ENCODE measurements around the gene PLCL1.

PLCL1 gene

DNA sequence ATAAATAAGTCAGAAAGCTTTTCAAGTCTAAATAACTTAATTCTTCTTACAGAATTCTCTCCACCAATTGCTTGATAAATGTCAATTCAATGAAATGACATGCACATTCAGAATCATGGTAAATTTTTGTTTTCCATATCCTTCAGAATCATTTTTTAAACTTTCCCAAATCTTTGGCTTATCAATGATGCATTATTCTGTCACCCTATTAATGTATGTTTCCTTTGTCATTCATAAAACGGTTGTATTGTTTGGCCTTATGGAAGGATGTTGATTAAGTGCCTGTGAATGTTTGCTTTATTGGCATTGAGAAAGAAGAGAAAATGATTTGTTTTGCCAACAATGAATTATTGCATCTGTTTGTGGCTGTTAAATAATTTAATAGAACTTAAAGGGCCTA, 260.9 kb downstream of the PLCL1 start:
- DNase-seq: no peak

DNA sequence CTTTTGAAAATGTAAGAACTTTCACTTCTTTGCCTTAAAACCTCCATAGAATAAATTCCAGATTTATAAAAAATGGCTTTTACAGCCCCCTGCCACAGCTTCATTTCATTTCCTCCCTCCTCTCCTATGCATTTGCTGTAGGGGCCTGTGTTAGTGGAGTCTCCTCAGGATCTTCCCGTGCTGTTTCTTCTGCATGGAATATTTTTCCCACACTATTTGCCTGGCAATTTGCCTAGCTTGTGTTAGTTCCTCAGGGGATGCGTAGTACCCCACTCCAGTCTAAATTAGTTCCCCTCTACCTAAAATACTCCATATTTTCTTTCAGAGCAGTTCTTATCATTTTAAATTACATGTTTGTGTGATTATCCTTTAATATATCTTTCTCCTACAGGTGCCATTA, 262.2 kb downstream of the PLCL1 start:
- DNase-seq: no peak

DNA sequence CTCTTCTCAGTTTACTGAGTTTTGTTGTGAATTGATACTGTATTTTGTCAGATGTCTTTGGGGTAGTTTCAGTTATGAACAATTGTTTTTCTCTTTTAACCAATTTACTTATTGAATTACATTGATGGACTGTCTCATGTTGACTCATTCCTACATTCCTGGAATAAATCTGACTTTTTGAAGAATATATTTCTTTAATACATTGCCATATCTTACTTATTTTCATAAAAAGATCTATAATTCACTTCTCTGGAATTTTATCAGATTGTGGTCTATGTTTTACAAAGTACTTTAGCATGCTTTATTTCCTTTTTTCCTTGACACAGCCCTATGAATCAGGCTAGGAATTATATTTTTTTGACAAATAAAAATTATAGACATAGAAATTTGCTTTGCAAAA, 268.3 kb downstream of the PLCL1 start:
- no peak for DNase-seq

- no peak for DNase-seq
Observed at GRCh38 chr2:198073253-198073652, 268.9 kb downstream of the PLCL1 start.

GRCh38 chr2:198077477-198077876, 273.1 kb downstream of the PLCL1 start:
- no peak for DNase-seq

DNA sequence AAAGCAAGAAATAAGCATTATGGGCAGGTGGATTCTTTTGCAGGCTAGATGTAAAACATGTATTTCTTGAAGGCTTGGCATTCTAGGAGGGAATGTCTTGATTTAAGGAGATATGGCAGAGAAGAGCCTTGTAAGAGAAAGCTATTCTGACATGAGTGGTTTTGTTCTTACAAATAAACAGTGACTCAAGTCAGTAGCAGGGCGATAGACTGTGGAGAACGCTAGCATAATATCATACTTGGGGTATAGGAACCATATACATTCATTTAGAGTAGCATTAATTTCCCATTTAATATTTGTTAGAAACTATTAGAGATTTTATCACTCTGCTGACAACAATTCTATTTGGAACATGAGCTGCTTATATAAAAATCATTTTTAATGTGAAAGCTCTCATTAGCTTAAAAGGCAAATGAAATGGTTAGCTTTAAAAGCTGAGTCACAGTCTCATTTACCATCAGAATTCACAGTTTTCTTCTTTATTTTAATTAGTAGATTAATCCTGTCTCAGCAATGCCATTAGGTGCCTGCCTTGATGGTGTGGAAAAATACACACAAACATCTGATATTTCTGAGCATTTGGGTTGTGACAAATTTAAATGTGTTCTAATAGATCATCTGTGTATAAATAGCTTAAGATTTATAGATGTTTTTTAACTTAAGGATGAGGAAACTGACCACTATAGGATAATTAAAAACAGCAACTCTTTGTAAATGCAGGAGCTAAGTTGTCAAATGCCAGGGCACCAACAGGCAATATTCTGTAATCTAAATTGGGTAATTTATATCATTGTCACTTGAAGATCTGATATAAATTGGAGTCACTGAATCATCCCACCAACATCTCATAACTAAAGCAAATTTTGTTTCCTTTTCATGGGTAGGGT, 276.7 kb downstream of the PLCL1 start:
- DNase-seq: no peak

DNA sequence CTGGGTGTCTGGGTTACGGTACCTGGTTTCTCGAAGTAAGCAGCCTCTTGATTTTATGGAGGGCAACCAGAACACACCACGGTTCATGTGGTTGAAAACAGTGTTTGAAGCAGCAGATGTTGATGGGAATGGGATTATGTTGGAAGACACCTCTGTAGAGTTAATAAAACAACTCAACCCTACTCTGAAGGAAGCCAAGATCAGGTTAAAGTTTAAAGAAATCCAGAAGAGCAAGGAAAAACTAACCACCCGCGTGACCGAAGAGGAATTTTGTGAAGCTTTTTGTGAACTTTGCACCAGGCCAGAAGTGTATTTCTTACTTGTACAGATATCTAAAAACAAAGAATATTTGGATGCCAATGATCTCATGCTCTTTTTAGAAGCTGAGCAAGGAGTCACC, 279.8 kb downstream of the PLCL1 start:
- no peak for DNase-seq

DNA sequence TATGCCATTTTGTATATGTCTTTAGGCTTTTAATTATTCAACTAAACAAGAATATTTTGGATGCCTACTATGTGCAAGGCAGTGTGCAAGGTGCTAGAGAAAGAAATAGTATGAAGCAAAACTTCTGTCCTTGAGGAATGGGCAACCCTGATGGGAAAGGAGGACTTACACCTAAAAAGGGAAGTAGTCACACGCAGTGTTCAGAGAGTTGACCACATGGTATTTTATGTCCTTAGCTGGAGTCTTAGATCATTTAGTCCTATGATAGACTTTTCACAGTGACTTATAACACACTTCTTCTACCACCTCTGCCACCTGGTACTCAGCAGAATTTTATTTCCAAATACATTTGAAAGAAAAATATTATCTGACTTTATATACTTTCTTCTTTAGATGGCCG, 291.6 kb downstream of the PLCL1 start:
- no peak for DNase-seq

DNA sequence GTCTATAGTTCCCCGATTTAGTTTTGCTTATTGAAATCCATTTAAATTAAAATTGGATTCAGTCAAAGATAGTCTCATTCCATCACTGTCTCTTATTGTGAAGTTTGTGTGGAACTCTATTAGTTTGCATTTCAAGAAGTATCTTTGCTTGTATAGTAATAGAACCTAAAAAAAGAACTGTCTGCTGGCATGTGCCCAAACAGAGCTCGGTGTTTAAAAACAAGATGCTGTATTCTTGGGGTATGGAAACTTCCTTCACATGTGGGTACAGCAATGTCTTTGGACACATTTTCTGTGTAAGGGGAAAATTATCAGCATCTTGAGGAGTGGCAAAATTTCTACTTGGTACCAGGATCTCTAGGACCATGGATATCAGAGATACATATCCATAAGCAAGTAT, 292.6 kb downstream of the PLCL1 start:
- no peak for DNase-seq

DNA sequence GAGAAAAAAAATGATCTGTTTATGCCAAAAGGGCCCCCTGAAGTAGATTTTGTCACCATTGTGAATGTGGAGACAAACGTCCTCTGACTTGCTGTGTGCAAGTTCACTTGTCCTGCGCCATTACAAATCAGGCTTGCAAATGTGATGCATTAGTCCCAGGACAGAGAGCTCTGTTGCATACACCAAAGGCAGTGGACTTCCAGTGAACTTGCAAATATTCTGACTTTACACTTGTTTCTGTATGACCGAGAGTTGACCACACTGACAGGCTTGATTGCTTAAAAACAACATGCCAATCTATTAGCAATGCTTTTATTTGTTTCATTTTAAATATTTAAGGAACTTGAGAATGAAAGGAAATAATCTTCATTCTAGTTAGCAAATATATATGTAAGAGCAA, 293.2 kb downstream of the PLCL1 start:
- DNase-seq: no peak

DNA sequence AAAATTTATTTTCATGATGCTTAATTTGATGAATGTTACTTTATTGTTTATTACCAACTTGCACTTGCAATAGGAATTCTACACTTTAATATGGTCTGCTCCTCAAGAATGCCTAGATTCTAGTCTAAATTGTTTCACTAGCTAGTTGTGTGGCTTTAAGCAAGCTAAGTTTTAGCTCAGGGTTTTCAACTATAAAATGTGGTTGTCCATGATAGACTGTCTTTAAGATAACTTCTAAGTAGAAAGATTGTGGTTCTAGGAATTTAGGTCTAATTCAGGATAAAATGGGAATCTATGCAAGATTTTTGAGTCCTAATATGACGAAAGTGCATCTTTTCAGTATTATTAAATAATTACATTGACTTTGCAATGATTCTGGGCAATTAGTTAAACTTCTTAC, 294.0 kb downstream of the PLCL1 start:
- DNase-seq: no peak

- DNase-seq: no peak
Observed at GRCh38 chr2:198098918-198099317, 294.5 kb downstream of the PLCL1 start.

DNA sequence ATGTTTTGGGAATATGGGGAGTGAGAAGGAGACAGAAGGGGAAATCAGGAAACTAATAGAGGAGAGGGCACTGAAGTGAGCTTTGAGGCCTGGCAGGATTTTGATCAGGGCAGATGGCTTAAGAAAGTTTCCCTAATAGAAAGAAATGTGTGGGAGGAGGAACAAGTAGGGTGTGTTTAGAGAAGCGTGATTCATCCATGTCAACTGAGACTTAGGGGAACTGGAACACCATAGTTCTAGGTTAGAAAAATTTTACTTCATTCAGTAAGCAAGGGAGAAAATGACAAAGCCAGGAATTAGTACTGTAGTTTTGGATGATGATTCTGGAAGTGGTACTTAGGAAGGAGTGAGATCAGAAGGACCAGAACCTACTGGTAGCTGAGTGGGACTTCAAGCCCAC, 296.0 kb downstream of the PLCL1 start:
- DNase-seq: no peak

DNA sequence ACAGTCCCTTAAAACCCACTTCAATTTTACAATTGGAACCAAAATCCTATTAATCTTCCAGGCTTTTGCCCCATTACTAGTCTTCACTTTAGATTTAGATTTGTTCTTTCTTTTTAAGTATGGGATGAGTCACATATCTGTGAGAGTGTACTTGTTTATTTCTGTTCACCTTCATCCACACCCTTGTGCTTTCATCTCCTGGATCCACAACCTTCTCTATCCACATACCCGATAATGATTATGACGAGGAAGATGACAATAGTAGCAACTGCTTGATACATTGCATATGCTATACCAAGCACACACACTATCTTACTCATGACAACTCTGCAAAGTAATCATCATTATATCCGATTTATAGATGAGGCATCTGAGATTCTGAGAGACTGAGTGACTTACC, 297.3 kb downstream of the PLCL1 start:
- no peak for DNase-seq

DNA sequence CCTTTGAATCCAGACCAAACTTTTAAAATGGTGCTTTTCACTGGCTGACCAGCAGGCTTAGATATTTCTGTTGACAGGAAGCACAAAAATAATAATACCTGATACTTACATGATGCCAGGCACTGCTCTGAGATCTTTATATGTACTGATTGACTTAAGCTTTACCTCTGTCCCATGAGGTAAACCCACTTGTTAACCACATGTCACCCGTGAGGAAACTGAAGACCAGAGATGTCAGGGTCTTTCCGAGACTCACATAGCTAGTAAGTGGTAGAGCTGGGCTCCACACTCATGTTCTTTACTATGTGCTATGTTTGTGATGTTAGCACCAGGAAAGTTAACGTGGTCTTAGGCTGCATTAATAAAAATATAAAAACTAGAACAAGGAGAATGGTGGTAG, 297.7 kb downstream of the PLCL1 start:
- DNase-seq: no peak

DNA sequence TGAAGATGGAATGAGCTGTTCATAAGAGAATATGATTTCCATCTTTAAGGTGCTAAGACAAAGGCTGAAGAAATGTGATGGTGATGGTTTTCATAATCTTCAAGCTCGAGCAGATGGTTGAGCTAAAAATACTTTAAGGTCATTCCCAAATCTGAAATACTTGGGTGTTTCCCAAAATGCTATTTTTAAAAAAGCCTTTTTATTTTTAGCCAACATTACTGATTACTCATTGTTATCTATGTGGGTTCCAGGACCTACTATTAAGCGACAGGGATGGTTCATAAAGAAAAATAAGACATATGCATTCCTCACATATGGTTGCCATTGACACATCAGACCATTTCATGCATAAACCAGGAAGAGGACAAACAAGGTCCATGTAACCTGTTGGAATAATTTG, 298.5 kb downstream of the PLCL1 start:
- DNase-seq: no peak

GRCh38 chr2:198106621-198107385, 302.4 kb downstream of the PLCL1 start:
- DNase-seq: no peak

GRCh38 chr2:198113316-198113715, 308.9 kb downstream of the PLCL1 start:
- DNase-seq: no peak

- no peak for DNase-seq
Observed at GRCh38 chr2:198114064-198114463, 309.7 kb downstream of the PLCL1 start.

GRCh38 chr2:198115201-198115600, 310.8 kb downstream of the PLCL1 start:
- no peak for DNase-seq

GRCh38 chr2:198116756-198117155, 312.4 kb downstream of the PLCL1 start:
- DNase-seq: no peak

DNA sequence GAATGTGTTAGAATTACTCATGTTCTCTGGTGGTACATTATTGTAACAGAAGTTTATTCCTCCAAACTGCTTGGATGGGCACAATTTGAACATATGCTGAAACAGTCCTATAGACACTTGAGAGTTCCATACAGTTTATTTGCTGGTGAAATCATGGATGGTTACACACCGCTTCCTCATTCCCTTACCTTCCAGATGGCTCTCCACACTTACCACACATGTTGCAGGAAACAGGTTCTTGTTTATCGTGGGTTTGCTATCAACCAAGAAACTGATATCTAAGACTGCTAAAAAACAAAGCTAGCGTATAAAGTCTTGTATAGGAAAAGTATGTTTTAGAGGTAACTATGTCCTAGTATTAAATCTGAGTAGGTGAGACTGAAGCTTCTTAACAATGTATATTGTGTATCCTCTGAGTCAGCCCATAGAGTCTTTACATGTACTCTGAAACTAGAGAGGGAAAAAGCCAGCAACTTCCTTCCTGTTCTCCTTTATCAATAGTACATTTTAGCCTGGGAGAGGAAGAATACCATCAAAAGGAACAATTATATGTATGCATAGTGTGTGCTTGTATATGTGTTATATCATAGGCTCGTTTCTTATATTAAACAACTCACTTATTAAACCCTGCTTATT, 313.1 kb downstream of the PLCL1 start:
- no peak for DNase-seq

DNA sequence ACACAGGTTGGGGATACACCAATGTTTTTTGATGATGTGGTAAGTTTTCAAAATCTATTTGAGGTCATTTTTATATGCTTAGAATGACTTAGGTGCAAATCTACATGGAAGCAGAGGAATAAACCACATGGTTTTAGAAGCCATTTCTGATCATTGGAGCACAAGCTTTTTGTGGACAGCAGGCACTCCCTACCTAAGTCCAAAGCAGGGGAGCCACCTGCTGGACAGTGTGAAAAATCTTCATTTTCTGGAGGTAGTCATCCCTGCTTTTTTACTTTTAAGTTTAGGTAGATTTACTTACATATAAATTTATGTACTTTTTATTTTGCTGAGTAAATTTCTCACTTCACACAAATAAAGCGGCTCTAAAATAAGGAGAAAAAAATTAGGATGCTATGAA, 323.2 kb downstream of the PLCL1 start:
- peak in 4 of 5 donors; percentile 12 to 48 (median 26) for DNase-seq

- no peak for DNase-seq
Observed at GRCh38 chr2:198129609-198130008, 325.2 kb downstream of the PLCL1 start.

Data from T-helper 1 cell (primary cell).